GM21447 (cell line): Measurements from ENCODE around the gene ZNF664.

Experiments used
- ATAC-seq: cut with Tn5 transposase; IDR thresholded peaks from one replicate; pipeline ENCODE4 v1.9.1; 2021; ENCODE audit not compliant: unreplicated experiment

Gene ZNF664

DNA sequence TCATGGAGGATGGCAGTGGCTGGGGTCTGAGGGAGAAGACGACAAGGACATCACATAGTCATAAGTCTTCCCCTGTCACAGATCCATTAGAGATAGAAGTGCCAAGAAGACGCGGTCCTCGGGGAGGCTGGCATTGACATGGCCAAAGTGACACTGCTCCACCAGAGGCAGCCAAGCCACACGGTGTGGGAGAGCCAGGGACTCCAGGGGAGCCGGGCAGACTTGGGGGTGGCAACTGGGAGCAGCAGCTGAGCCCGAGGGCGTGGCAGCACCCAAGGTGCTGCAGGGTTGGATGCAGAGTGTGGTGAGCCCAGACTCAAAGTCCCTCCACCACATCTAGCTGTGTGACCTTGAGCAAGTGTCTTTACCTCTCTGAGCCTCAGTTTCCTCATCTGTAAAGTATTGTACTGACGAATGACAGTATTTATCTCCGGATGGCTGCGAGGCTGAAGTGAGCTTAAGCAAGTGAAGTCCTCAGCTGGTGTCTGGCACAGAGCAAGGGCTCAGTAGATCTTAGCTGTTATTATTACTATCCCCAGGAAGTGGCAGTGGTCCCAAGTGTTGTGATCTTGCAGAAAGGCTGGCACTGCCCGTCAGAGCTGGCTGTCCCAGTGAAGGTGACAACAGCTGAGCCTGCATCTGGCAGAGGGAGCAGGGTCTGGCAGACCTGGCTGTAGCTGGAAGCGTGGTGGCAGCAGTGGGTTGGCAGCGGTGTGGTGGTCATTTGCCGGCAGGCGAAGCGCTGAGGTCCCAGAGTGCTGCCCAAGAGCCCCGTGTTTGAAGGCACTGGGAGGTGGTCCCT, 54.9 kb downstream of the ZNF664 start:
- ATAC-seq = no peak

DNA sequence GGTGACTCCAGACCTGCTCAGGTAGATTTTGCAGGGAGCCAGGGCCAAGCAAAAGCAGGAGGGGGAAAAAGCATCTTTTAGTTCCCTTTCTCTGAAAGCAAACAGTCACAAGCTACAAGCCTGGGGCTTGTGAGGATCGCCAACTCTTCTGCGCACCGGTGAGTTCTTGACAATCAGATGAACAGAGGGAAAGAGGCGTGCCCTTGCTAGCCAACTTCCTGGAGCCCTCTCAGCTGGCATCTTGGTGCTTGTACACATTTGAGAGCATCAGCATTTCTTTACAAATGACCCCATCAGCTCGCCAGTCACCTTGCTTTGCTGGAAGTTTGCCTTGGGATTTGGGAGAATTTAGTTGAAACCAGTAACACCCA, 55.5 kb downstream of the ZNF664 start:
- no peak for ATAC-seq

- no peak for ATAC-seq
Measured at GRCh38 chr12:124030008-124030407, 57.0 kb downstream of the ZNF664 start.

GRCh38 chr12:124030510-124030909, 57.5 kb downstream of the ZNF664 start:
- ATAC-seq = no peak

GRCh38 chr12:124031058-124031457, 58.0 kb downstream of the ZNF664 start:
- no peak for ATAC-seq

DNA sequence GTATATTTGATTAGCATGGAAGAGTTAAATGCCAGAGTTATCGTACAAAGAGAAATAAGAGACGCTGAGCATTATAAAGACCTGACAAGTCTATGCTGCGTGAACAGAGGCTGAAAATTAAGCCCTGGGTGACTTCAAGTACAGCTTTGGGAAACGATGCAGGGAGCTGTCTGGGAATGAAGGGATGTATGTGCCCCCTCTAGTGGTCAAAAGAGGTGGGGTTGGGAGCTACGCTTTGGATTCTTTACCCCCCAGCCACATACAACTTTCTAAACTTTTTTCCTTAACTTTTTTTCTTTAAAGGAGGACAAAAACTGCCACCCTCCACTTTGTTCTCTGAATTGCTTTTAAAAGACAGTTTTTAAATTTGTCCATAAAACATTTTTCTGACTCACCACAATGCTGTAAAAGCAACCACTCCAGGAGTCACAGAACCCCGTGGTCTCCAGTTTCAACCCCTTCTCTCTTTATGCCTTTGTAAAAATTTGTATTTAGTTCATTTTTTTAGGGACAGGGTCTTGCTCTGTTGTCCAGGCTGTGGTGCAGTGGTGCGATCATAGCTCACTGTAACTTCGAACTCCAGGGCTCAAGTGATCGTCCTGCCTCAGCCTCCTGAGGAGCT, 59.4 kb downstream of the ZNF664 start:
- no peak for ATAC-seq

DNA sequence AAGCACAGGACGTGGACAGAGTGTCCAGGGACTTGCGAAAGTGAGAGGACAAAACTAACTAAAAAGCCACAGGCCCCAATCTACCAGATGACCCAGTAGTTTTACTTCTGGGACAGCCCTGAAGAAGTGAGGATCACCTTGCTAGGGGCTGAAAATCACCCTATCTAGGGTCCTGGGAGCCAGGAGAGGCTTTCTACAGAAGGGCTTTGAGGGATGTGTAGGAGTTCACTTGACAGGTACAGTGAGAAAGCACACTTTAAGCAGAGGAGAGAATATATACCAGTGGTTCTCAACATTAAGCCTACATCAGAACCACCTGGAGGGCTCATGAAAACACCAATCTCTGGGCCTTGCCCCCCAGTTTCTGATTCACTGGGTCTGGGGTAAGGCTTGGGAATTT, 60.8 kb downstream of the ZNF664 start:
- no peak for ATAC-seq

- ATAC-seq = no peak
Measured at GRCh38 chr12:124034297-124034696, 61.3 kb downstream of the ZNF664 start.

DNA sequence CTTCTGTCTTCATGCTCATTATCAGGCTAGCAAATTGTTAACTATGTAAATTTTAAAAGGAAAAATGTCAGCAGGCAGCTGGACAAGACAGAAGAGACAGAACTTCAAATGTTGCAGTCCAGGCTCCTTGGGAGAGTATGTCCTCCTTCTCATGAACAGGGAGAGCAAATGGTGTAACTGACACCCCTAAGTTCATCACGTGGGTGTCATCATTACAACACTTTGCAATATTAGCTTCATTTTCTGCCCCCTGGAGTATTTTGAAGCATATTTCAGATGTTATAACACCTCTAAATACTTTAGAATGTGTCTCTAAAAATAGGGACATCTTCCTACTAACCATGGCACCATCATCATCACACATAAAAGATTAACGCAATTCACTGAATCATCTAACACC, 62.1 kb downstream of the ZNF664 start:
- no peak for ATAC-seq

- no peak for ATAC-seq
Measured at GRCh38 chr12:124036171-124036598, 63.2 kb downstream of the ZNF664 start.

DNA sequence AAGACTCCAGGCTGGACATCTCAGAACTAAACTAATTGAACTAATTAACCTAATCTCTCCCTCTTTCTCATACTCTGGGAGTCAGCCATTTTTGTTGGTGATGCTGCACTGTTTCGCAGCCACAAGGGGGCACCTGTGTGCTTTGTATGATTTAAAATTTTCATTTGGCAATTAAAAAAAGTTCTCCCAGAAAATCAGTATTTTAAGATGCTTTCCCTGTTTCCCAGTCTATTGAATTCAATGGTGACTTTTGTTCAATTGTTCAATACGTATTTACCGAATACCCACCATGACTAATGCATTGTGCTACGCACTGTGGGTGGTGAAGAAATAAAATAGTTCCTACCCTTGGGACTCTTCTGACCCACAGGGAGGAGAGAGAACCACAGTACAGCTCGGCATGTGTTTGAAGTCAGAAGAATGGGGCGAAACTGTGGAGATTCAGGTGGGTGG, 63.7 kb downstream of the ZNF664 start:
- no peak for ATAC-seq

DNA sequence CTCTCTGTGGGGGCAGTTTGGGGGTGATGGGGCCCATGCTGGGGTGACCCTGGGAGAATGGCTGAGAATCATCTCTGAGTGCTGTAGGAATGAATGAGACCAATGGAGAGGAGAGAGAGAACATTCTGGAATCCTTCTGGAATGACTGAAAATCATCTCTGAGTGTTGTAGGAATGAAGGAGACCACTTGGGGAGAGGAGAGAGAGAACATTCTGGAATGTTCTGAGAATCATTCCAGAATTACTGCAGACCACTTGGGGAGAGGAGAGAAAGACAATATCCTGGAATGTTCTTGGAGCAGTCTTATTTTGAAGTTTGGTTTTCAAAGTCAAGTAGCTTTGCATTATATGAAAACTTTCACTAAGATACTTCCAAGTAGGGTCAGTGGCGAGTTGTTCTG, 64.3 kb downstream of the ZNF664 start:
- ATAC-seq = no peak

DNA sequence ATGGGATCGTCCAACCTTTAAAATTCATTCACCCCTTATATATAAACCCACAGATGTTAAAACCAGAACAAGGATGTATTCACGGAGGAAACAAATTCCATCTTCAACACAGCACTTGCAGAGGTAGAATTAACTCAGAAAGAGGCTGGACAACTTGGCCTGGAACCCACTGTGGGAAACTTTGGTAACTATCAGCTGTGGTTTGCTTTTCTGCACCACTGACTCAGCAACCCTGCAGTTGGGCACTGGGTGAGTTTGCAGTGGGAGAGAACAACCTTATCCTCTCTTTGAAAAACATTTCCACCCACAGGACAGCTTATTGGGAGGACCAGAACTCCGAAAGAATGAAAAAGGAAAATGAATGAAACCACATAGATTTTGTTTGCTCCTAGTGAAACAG, 66.3 kb downstream of the ZNF664 start:
- ATAC-seq = no peak

DNA sequence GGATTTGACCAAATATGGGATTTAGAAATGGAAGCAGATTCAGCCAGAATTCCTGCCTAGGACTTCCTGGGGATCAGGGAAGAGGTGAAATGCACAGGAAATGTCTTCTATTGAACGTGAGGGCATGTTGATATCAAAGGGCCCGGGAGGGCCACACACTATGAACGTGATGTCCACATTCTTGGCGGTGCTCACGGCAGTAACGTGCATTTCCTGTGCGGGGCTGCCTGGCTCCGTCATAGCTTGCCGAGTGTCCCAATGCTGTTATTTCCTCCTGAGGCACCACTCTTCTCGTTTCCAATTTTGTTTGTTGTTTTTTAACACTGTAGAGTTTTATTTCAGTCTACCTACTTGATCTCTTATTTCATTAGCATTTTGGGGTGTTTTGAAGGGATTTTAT, 67.3 kb downstream of the ZNF664 start:
- no peak for ATAC-seq

GRCh38 chr12:124040737-124041136, 67.7 kb downstream of the ZNF664 start:
- ATAC-seq = no peak

DNA sequence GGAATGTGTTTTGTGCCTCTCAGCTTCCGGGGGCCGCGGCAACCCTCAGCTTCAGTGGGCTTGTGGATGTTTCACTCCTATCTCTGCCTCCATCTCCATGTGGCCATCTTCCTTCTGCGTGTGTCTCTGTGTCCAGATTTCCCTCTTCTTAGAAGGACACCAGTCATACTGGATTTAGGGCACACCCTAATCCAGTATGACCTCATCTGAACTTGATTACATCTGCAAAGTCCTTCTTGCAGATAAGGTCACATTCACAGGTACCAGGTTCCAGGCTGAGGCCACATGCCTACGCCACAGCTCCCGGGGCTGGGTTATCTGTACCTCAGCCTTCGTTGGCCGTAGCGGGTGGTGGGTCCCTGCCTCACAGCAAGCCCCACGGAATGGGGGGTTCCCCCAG, 68.9 kb downstream of the ZNF664 start:
- ATAC-seq = no peak

DNA sequence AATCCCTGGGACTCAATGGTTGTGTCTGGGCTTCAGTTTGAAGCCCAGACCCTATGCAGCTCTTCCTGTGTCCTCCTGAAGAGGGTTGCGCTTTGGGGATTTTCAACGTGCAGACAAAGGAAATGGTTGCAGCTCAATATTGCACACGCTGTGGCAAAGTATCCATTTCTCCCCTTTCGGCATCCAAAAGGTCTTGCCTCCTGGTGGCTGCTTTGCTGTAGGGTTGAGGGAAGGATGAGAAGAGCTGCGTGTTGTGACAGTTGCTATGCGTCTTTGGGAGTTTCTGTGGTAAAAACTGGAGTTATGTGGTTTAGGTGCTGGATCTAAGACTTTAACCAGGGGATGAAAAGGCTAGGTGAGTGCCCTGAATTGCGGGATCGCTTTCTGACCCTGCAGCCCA, 71.0 kb downstream of the ZNF664 start:
- ATAC-seq = no peak

DNA sequence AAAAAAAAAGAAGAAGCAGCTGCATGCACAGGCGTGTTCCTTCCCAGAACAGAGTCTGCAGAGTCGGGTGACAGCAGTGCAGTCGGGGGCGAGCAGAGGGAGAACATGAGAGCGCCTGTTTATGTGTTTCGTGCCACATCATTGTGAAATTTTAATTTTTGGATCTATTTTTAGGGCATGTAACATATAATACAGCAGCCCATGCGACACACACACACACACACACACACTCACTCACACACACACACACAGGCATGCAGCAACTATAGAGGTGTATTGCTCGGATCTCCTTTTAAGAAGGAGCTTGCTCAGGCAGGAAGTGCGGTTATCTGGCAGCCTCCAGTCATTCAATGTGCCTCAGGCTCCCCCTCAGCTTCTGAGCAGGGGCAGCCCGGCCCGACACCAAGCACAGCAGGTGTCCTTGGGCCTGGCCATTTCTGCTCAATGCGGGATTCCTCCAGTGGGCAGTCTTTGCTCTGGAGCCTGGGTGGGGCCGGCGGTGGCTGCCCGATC, 71.8 kb downstream of the ZNF664 start:
- ATAC-seq = no peak

DNA sequence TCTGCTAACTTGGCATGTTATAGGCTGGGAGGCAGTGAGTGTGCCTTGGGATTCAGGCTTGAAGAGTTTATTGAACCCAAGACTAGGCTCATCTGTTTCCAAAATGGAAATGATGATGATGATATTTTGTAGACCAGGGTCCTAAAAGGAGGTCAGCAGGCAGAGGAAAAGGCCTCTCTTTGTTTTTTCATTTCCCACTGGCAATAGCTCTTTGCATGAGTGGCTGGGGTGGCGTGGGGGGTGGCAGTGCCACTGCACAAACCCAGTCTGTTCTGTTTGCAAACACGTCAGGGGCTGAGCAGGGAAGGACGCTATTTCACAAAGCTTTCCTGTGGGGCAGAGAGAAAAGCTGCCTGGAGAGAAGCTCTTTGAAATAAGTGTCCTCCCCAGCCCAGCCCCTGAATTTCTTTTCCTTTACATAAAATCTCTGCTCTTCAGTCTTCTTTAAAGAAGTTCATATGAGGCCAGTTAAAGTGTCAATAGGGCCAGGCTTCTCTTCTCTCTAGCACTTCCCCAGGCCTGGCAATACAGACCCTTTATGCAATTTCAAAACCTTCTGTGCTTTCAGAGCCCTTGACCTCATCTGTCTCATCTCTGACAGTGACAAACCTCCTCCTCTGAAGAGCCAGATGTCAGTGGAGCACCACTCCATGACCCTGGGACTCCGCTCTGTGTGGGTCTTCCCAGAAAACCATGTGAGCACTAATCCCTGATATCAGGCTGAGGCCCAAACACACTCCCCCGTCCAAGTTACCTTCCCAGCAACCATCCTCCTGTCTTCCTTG, 72.8 kb downstream of the ZNF664 start:
- no peak for ATAC-seq

- no peak for ATAC-seq
Measured at GRCh38 chr12:124046456-124046740, 73.4 kb downstream of the ZNF664 start.

- no peak for ATAC-seq
Measured at GRCh38 chr12:124047045-124047566, 74.1 kb downstream of the ZNF664 start.
